K562 (cell line): ENCODE measurements around the gene EGFL7. TPM values are rescaled to one million over a fixed set of nuclear protein-coding genes. Genes with fewer than 3 reads are reported as not detected.

Experiments
- ARID3B ChIP-seq: fragments of 250-450 bp; sonication (Bioruptor Pico); IDR thresholded peaks from 2 replicates; pipeline ENCODE4 v1.4.0; 2020; ENCODE audit warnings: borderline replicate concordance
- FOXJ3 ChIP-seq: sonication (generic); formaldehyde crosslinking; IDR thresholded peaks from 2 replicates; pipeline ENCODE4 v1.4.0; 2020; ENCODE audit warnings: mild to moderate bottlenecking, missing genetic modification reagents
- ILK ChIP-seq: fragments of 450-650 bp; IDR thresholded peaks from 2 replicates; pipeline ENCODE4 v1.6.1; 2016; ENCODE audit warnings: missing genetic modification characterization, low read depth, mild to moderate bottlenecking, missing compliant biosample characterization, moderate library complexity, borderline replicate concordance
- MGA ChIP-seq: fragments of 450-650 bp; IDR thresholded peaks from 2 replicates; pipeline ENCODE4 v1.6.1; 2016; ENCODE audit warnings: mild to moderate bottlenecking, moderate library complexity
- RUNX1 ChIP-seq: sonication (generic); IDR thresholded peaks from 2 replicates; pipeline ENCODE4 v1.6.1; 2016; ENCODE audit warnings: antibody characterized with exemption, low read depth
- SP2 ChIP-seq: IDR thresholded peaks from 2 replicates; pipeline ENCODE4 v1.6.1; 2011; ENCODE audit warnings: mild to moderate bottlenecking, low read depth, low read length, moderate library complexity; ENCODE audit not compliant: poor library complexity, severe bottlenecking; ENCODE audit errors: extremely low read depth
- TAL1 ChIP-seq: fragments of 450-650 bp; IDR thresholded peaks from 2 replicates; pipeline ENCODE4 v1.6.1; 2016; ENCODE audit warnings: mild to moderate bottlenecking
- ZNF561 ChIP-seq: fragments of 450-650 bp; formaldehyde crosslinking; conservative IDR thresholded peaks from 2 replicates; pipeline ENCODE4 v1.4.0; 2020; ENCODE audit warnings: mild to moderate bottlenecking, moderate library complexity
- polyA plus RNA-seq, 8 experiments: library from polyadenylated mRNA; depleted of rRNA in 4 of 8; stranded (reverse) in 5 of 8; unstranded in 3 of 8; fragments of >200 nt; fragmentation: Nextera tagmentation in 2 of 8; fragmentation: Illumina TruSeq in 1 of 8; extraction: Ambion mirVana in 2 of 8; extraction: Trizol in 1 of 8; gene quantifications; 2 replicates each; pipeline versions ENCODE4 v1.2.1 to v1.2.3, GENCODE V29; 2011 to 2014; ENCODE audit warnings: inconsistent platforms in 1 of 8, missing spikeins in 1 of 8
- total RNA-seq, 7 experiments: library from RNA; depleted of rRNA in 6 of 7; stranded (reverse); fragments of >200 nt in 6 of 7; fragmentation: Illumina TruSeq in 2 of 7; extraction: Trizol in 2 of 7; gene quantifications; 2 replicates each; pipeline versions ENCODE4 v1.2.1 to v1.2.3, GENCODE V29; 2011 to 2021; ENCODE audit warnings: low replicate concordance in 1 of 7
- TF ChIP-seq, protein P1 (sequence below): fragments of 450-650 bp; IDR thresholded peaks from 2 replicates; pipeline ENCODE4 v1.6.1; 2016
- TF ChIP-seq, protein P2 (sequence below), 2 experiments: fragments of 450-650 bp; IDR thresholded peaks; 2 replicates each; pipeline ENCODE4 v1.6.1; 2016

Gene EGFL7
- total and polyA plus RNA-seq, 9 of the 15 experiments (the other 6 are each of a cell fraction or from before 2014, with no cell fraction given) = 1.5 to 286 (median 55.5) TPM

DNA sequence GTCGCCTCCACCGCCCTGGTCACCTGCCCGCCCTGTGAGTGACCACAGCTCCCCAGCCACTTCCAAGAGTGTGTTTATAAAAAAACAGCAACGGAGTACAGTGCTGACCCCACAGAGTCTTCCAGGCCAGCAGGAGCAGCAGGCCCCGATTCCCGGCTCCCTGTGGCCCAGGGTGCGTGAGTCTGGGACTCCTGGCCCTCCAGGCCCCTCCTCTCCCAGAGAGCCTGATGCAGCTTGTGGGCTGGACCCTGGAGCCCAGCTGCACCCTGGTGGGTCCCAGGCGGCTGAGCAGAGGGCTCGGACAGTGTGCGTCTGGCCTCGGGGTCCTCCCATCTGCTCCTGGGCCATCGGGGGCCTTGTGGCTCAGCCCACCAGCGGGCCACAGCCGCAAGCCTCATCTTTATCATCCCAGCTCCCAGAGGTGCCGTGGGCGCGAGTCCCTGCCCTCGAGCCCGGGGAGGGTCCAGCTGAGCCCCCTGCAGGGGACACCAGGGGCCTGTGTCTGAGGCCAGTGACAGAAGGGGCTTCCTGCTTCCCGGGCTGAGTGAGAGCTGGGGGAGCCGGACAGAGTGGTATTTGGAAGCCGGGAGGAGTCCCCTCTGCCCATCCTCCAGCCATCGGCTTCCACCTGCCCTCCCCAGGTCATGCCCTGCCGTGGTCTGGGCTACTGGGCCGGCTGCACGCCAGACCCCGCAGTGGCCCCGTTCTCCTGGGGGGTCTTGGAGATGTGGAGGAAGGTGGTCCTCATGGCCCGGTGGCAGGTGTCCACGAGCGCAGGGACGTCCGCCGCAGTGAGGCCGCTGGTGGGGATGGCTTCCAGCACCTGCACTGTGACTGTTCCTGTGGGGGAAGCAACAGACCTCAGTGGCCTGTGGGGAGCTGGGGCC, 10.6 kb downstream of the EGFL7 start (continued):
- TF ChIP-seq MGA (no peak), RUNX1 (0 out of 2 replicates have a peak, but pooled peaks have one; percentile 7), TAL1 (no peak), ZNF561 (CRISPR knock-in tag) (peak; percentile 69; the same call in 1 of the 2 replicates), FOXJ3 (no peak), SP2 (no peak), ARID3B (CRISPR knock-in tag) (no peak), ILK (tag) (no peak)
- TF ChIP-seq, protein P1, sequence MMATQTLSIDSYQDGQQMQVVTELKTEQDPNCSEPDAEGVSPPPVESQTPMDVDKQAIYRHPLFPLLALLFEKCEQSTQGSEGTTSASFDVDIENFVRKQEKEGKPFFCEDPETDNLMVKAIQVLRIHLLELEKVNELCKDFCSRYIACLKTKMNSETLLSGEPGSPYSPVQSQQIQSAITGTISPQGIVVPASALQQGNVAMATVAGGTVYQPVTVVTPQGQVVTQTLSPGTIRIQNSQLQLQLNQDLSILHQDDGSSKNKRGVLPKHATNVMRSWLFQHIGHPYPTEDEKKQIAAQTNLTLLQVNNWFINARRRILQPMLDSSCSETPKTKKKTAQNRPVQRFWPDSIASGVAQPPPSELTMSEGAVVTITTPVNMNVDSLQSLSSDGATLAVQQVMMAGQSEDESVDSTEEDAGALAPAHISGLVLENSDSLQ = no peak
- TF ChIP-seq, protein P2, sequence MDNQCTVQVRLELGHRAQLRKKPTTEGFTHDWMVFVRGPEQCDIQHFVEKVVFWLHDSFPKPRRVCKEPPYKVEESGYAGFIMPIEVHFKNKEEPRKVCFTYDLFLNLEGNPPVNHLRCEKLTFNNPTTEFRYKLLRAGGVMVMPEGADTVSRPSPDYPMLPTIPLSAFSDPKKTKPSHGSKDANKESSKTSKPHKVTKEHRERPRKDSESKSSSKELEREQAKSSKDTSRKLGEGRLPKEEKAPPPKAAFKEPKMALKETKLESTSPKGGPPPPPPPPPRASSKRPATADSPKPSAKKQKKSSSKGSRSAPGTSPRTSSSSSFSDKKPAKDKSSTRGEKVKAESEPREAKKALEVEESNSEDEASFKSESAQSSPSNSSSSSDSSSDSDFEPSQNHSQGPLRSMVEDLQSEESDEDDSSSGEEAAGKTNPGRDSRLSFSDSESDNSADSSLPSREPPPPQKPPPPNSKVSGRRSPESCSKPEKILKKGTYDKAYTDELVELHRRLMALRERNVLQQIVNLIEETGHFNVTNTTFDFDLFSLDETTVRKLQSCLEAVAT (IDR thresholded peaks at IDR 0.05) = no peak
